ENCODE data around the gene JUP.

The JUP gene

DNA sequence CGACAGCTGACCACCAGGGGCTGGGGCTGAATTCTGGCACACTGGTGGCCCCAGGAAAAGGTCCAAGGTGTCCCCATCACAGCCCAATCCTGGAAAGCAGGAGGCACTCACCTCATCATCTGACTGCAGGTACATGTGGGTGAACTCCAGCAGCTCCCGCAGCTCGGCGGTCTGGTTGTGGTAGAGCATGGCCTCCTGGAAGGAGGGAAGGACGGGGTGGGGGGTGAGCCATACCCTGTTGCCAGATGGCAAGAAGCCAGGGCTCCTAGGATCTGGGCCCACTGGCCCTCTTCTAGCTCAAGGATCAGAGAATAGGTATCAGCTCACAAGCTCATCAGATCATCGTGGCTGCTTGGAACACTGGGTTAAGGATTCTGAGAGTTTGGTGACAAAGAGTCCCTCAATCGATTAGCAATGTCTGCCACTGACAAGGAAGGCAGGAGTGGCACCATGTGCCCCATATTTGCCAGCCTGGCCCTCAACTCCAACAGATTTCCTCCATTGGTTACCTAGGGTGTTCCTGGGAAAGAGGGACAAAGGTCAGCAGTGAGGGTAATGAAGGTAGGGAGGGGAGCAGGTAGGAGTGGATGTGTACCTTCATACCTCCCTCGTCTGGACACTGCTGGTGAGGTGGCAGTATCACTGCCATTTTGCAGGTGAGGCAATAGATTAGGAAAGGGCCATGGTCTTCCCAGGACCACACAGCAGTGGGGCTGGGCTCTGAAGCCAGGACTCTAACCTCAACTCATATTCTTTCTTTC lies 20.4 kb upstream of the JUP start:
- no peak for DNase-seq

GRCh38 chr17:41803049-41804020 lies 16.8 kb upstream of the JUP start:
- no peak for DNase-seq

- DNase-seq: peak; percentile 52
Observed at GRCh38 chr17:41801374-41802271, 15.1 kb upstream of the JUP start.

DNA sequence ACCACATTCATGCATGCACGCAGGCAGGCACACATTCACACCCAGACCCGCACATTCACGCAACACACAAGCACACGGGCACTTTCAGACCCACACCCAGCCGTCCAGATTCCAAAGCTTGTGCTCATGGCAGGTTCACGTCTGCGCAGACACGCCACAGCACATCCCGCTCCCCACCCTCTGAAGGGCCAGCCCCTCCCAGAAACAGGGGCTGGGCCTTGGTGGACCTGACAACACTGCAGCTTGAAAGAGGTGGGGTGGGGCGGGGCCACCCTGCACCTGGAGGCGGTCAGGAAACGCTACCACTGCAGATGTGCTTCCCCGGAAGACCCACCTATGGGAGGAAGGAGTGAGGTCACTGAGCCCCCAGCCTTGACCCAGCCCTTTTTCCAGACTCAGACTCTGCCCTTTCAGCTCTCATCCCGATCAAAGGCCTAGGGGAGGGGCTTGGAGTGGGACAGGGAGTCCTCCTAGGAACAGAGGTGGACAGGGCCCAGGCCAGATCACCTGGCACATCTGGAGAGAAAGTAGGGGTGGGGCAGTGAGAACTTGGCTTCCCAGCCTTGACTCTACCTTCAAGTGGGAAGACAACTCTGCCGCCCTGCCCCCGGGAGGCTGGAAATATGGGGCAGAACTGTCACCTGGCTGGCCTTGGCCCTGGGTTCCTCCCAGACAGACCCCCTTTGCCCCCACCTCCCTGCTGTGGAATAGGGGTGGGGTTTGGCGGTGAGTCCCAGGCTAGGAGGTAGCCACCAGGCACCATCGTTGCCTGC lies 14.3 kb upstream of the JUP start:
- DNase-seq: no peak

DNA sequence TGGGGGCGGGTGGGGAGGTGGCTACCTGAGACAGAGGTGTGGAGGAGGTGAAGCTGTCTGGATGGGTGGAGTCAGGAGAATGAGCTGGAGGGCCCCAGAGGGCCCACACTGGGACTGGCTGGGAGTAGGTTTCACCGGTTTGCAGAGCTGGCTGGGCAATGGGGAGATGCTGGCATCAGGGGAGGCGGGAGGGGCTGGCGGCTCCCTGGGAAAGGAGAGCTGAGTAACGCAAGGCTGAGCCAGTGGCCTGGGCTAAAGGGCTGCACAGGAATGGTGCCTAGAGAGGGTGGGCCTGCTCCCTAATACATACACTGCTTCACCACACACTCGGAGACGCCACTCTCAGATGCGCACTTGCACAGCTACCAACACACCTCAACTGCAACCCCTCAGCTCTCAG lies 12.9 kb upstream of the JUP start:
- DNase-seq: no peak

DNA sequence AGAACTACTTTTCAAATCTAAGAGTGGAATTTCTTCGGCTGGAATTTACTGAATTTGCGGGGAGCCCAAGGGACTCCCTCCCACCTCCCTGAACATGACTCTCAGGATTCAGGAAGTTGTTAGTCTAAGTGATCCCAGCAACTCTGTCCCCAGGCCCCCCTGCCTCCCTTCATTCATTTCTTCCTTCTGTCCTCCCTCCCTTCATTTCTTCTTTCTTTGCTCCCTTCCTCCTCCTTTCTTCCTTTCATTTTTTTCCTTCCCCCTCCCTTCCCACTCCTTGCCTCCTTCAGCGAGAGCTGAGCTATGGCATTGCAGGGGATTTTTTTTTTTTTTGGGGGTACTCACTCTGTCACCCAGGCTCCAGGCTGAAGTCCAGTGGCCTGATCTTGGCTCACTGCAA lies 10.9 kb upstream of the JUP start:
- no peak for DNase-seq

GRCh38 chr17:41796121-41796895 lies 9.8 kb upstream of the JUP start:
- no peak for DNase-seq

GRCh38 chr17:41794540-41794975 lies 8.0 kb upstream of the JUP start:
- no peak for DNase-seq

GRCh38 chr17:41793784-41794539 lies 7.5 kb upstream of the JUP start:
- no peak for DNase-seq

- no peak for DNase-seq
Observed at GRCh38 chr17:41792845-41793783, 6.6 kb upstream of the JUP start.

DNA sequence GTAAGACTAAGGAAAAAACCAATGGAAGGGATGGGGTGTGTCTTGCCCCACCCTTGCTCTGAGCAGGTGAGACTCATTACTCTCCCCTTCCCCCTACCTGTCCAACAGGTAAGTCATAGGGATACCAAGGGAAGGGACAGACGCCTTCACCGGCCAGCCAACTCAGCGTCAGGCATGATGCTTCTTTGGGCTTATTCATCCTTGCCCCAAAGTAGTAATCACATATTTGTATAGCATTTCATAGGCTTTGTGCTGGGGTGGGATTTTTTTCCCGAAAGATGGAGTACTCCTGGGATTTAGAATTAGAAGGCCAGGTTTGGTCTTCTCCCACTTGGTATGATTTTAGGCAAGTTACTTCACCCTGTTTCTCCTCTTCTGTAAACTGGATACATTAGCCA lies 509 bp upstream of the JUP start:
- no peak for DNase-seq

DNA sequence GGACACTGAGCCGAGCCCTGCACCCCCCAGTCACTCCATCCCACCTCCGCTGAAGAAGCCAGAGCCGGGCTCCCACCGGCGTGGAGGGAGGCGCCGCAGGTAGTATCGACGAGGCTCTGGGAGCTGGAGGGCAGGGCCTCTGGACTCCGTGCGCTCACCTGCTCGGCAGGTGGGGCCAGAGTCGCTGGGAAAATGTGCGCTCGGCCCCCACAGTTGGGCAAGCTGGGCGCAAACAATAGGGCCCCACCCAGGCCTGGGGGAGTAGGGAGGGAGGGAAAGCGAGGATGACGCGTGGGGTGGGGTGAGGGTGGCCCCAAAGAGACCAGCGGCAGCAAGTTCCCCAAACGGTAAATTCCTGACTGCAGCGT lies 668 bp downstream of the JUP start:
- no peak for DNase-seq

DNA sequence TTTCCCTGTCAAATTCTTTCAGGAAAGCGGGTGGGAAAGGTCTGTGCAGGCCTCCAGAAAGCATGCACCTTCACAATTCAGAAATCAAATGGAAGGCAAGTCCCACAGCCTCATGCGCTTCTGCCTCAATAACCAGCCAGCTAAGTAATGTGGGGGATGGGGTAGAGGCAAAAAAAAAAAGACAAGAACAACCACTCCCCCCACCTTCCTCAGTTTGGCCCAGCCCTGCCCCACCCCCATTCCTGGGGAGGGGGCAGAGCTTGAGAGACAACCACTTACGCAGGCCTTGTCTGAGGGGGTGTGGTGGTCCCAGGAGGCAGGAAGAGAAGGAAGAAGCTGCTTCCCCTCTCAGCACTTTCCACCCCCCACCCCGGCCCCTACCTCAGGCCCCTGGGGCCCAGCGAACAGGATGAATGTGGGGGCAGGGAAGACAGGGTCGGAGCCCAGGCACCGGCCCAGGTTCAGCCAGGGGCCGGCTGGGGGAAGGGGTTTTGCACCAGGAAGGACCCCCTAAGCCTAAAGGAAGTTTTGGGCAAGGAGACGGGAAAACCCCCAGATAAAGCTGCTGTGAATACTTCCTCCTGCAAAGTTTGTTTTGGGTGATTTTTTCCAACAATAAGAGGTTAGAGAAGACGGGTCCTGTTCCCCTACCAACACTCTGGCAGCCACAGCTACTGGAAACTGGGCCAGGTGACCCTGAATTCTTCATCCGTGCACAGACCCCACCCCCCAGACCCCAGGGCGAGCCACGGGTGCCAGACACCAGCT lies 1.2 kb downstream of the JUP start:
- no peak for DNase-seq

GRCh38 chr17:41784207-41784744 lies 2.2 kb downstream of the JUP start:
- DNase-seq: no peak

GRCh38 chr17:41782142-41782541 lies 4.4 kb downstream of the JUP start:
- DNase-seq: no peak

DNA sequence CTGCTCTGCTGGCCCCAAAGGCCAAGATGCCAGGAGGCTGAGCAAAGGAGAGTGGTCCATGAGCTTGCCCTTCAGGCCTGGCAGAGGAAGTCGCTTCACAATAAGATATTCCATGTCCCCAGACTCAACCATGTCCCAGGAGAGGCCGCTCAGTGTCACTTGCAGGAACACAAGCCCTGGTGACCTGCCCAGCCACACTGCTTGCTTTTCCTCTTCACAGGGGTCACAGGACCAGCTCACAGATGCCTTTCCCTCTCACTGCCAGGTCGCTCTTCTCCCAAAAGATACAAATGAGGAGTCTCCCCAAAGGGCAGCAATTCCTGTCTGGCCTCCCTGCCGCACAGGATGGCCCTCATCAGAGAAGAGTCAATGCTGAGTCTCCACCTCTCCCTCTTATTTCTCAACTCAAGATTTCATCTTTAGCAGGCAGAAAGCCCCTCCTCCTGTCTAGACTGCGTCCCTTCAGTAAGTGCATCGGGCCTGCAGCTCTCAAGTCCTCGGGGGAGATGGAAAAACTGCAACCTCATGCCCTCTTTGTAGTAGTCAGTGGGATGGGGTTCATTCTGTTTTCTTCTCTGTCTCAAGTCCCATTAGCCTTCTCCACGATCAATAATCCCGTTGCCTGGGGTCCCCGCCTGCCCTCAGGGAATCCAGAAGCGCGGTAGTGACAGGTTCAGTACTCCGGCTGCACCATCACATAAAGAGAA lies 5.0 kb downstream of the JUP start:
- no peak for DNase-seq

- DNase-seq: no peak
Observed at GRCh38 chr17:41779954-41780353, 6.6 kb downstream of the JUP start.

All from central memory CD4-positive, alpha-beta T cell (primary cell).